Keratinocyte (primary cell): ENCODE results near the gene DCXR. TPM values are rescaled to one million over a fixed set of nuclear protein-coding genes. Genes with fewer than 3 reads are reported as not detected.

Source experiments
- DNase-seq: peaks from one replicate; pipeline ENCODE4 v3.0.0-alpha.2; 2011; ENCODE audit warnings: low read depth, missing footprints, low spot score
- FAIRE-seq: peaks from 2 replicates; lab custom pipeline; 2011; peaks lifted over from hg19 to GRCh38; lab: Jason Lieb, UNC
- H2AFZ ChIP-seq: 2 replicates; pipeline ENCODE4 v1.6.0; 2012; ENCODE audit warnings: low read length, control low read depth, inconsistent platforms; ENCODE audit not compliant: control insufficient read depth
- H3K27ac ChIP-seq: 2 replicates; pipeline ENCODE4 v1.5.1; 2011; ENCODE audit warnings: low read length; ENCODE audit not compliant: control insufficient read depth, insufficient read depth
- H3K27me3 ChIP-seq: 3 replicates; pipeline ENCODE4 v1.6.0; 2011; ENCODE audit warnings: low read length; ENCODE audit not compliant: control insufficient read depth, insufficient read depth; ENCODE audit errors: extremely low read depth
- H3K36me3 ChIP-seq, 2 experiments: 2 replicates in 1 of 2; 3 replicates in 1 of 2; pipeline ENCODE4 v1.5.1; 2011; ENCODE audit warnings: low read length in 2 of 2, mild to moderate bottlenecking in 1 of 2; ENCODE audit not compliant: control insufficient read depth in 2 of 2, insufficient read depth in 2 of 2; ENCODE audit errors: extremely low read depth in 1 of 2
- H3K4me1 ChIP-seq: 3 replicates; pipeline ENCODE4 v1.5.1; 2011; ENCODE audit warnings: low read length; ENCODE audit not compliant: control insufficient read depth, insufficient read depth; ENCODE audit errors: extremely low read depth
- H3K4me2 ChIP-seq: 3 replicates; pipeline ENCODE4 v1.6.0; 2011; ENCODE audit warnings: low read depth, low read length; ENCODE audit not compliant: control insufficient read depth, insufficient read depth; ENCODE audit errors: extremely low read depth
- H3K4me3 ChIP-seq, 3 experiments: fragments of 200-600 bp in 1 of 3; sonication (generic) in 1 of 3; 2 replicates in 2 of 3; 3 replicates in 1 of 3; pipeline ENCODE4 v1.5.1; 2011 to 2016; ENCODE audit warnings: low read length in 3 of 3, mild to moderate bottlenecking in 3 of 3, control low read depth in 2 of 3, inconsistent platforms in 1 of 3, low read depth in 1 of 3, mixed read lengths in 1 of 3, mixed run types in 1 of 3, moderate library complexity in 1 of 3; ENCODE audit not compliant: control insufficient read depth in 2 of 3, insufficient read depth in 2 of 3; ENCODE audit errors: extremely low read depth in 1 of 3
- H3K79me2 ChIP-seq: 2 replicates; pipeline ENCODE4 v1.6.0; 2012; ENCODE audit warnings: low read length; ENCODE audit not compliant: control insufficient read depth, insufficient read depth
- H3K9ac ChIP-seq: 3 replicates; pipeline ENCODE4 v1.6.0; 2011; ENCODE audit warnings: low read length; ENCODE audit not compliant: control insufficient read depth, insufficient read depth; ENCODE audit errors: extremely low read depth
- H3K9me1 ChIP-seq: 3 replicates; pipeline ENCODE4 v1.6.0; 2011; ENCODE audit warnings: low read length; ENCODE audit not compliant: control insufficient read depth, insufficient read depth; ENCODE audit errors: extremely low read depth
- H3K9me3 ChIP-seq: 2 replicates; pipeline ENCODE4 v1.5.1; 2012; ENCODE audit warnings: low read depth, low read length; ENCODE audit not compliant: control insufficient read depth
- H4K20me1 ChIP-seq: 3 replicates; pipeline ENCODE4 v1.6.0; 2011; ENCODE audit warnings: low read length; ENCODE audit not compliant: control insufficient read depth, insufficient read depth; ENCODE audit errors: extremely low read depth
- CTCF ChIP-seq, 3 experiments: IDR thresholded peaks in 1 of 3; conservative IDR thresholded peaks in 1 of 3; optimal IDR thresholded peaks in 1 of 3; 2 replicates in 2 of 3; 3 replicates in 1 of 3; pipeline versions ENCODE3 to v1.5.1; 2011; ENCODE audit warnings: low read length in 3 of 3, mild to moderate bottlenecking in 3 of 3, moderate library complexity in 2 of 3, control low read depth in 1 of 3, inconsistent platforms in 1 of 3; ENCODE audit not compliant: insufficient read depth in 2 of 3; ENCODE audit errors: extremely low read depth in 1 of 3
- EZH2 ChIP-seq: IDR thresholded peaks from one replicate; pipeline ENCODE4 v1.6.1; 2012; ENCODE audit warnings: inconsistent platforms, mild to moderate bottlenecking, low read length, moderate library complexity
- dilution Hi-C: fragments of 300-500 bp; cut with MboI; formaldehyde crosslinking; loops from one replicate; pipeline ENCODE4 v1.7.0; 2020; ENCODE audit warnings: low sequenced_read_pairs; ENCODE audit not compliant: extremely low pct_ligation_motif_present
- polyA plus RNA-seq, 5 experiments: library from polyadenylated mRNA; depleted of rRNA in 3 of 5; stranded (reverse) in 3 of 5; stranded (forward) in 1 of 5; unstranded in 1 of 5; fragments of >200 nt; gene quantifications; 1 replicate in 1 of 5; 2 replicates in 3 of 5; 3 replicates in 1 of 5; pipeline versions ENCODE4 v1.2.1 to v1.2.3, GENCODE V29; 2011 to 2012; ENCODE audit warnings: missing spikeins in 2 of 5, low read depth in 1 of 5, low replicate concordance in 1 of 5

The DCXR gene
- polyA plus RNA-seq, 1 donor (not counting 4 experiments of a cell fraction or from before 2014, with no cell fraction given) = 45.4 TPM

- no peaks in the 10 kb centered on the region for H3K27me3 ChIP-seq
- H3K9ac ChIP-seq = no peak overlapping the region
- no peak overlapping the region for H3K27ac ChIP-seq
- no peak overlapping the region for H2AFZ ChIP-seq
- peaks cover 10% of the 10 kb centered on the region for H3K79me2 ChIP-seq
- no peak for FAIRE-seq
- H3K4me1 ChIP-seq = no peaks in the 10 kb centered on the region
- dilution Hi-C loops = no loop called here
- no peak for DNase-seq
- H3K9me3 ChIP-seq = no peaks in the 10 kb centered on the region
- no peak overlapping the region for H3K4me3 ChIP-seq
- peaks cover 59 to 60% of the 10 kb centered on the region in 2 experiments for H3K36me3 ChIP-seq
- TF ChIP-seq EZH2 = no peak
- no peak for TF ChIP-seq CTCF (optimal IDR thresholded peaks at IDR 0.05 in 1 of 3, IDR thresholded peaks at IDR 0.05 in 1 of 3, conservative IDR thresholded peaks at IDR 0.05 in 1 of 3; ENCODE audit: extremely low read depth in 1 of 3, insufficient read depth in 2 of 3, low read length in 3 of 3)
- peaks cover 24% of the 10 kb centered on the region for H4K20me1 ChIP-seq
- no peaks in the 10 kb centered on the region for H3K9me1 ChIP-seq
- no peak overlapping the region for H3K4me2 ChIP-seq
Measured at GRCh38 chr17:82081546-82081945, 44.0 kb upstream of the DCXR start.

GRCh38 chr17:82080789-82081464, 43.4 kb upstream of the DCXR start:
- no peak overlapping the region for H3K4me3 ChIP-seq
- no peaks in the 10 kb centered on the region for H3K27me3 ChIP-seq
- dilution Hi-C loops = no loop called here
- FAIRE-seq (no peak), DNase-seq (no peak)
- H3K27ac ChIP-seq = no peak overlapping the region
- H2AFZ ChIP-seq = no peak overlapping the region
- TF ChIP-seq CTCF (optimal IDR thresholded peaks at IDR 0.05 in 1 of 3, IDR thresholded peaks at IDR 0.05 in 1 of 3, conservative IDR thresholded peaks at IDR 0.05 in 1 of 3; ENCODE audit: extremely low read depth in 1 of 3, insufficient read depth in 2 of 3, low read length in 3 of 3) = no peak
- no peak for TF ChIP-seq EZH2
- no peak overlapping the region for H3K9ac ChIP-seq
- no peaks in the 10 kb centered on the region for H3K9me3 ChIP-seq
- no peak overlapping the region for H3K4me2 ChIP-seq
- no peaks in the 10 kb centered on the region for H3K9me1 ChIP-seq
- peaks cover 4% of the 10 kb centered on the region for H3K79me2 ChIP-seq
- H3K4me1 ChIP-seq = no peaks in the 10 kb centered on the region
- peaks cover 54% of the 10 kb centered on the region in 2 experiments for H3K36me3 ChIP-seq
- peaks cover 24% of the 10 kb centered on the region for H4K20me1 ChIP-seq
